PFSK-1 (cell line): ENCODE measurements around the gene TTLL12.

ENCODE experiments used
- FOXP2 ChIP-seq: optimal IDR thresholded peaks from 2 replicates; pipeline ENCODE3; 2011; ENCODE audit warnings: borderline replicate concordance, control low read depth, inconsistent platforms; ENCODE audit not compliant: insufficient read depth; ENCODE audit errors: extremely low read length, extremely low read depth
- POLR2AphosphoS5 ChIP-seq: IDR thresholded peaks from 2 replicates; pipeline ENCODE4 v1.6.1; 2012; ENCODE audit warnings: low read depth, mild to moderate bottlenecking, control low read depth, low read length, moderate library complexity
- SIN3A ChIP-seq: IDR thresholded peaks from 2 replicates; pipeline ENCODE4 v1.6.1; 2012; ENCODE audit warnings: mild to moderate bottlenecking, low read length, moderate library complexity, borderline replicate concordance; ENCODE audit not compliant: insufficient read depth
- TAF1 ChIP-seq: IDR thresholded peaks from 2 replicates; pipeline ENCODE4 v1.6.1; 2012; ENCODE audit warnings: low read length, control low read depth, borderline replicate concordance; ENCODE audit not compliant: insufficient read depth
- TF ChIP-seq, protein P1 (sequence below), 2 experiments: IDR thresholded peaks; 2 replicates each; pipeline versions ENCODE4 v1.6.1 to v1.8.0; 2011 to 2012; ENCODE audit warnings: low read depth in 2 of 2, low read length in 2 of 2, control low read depth in 1 of 2, inconsistent platforms in 1 of 2, mild to moderate bottlenecking in 1 of 2, moderate library complexity in 1 of 2; ENCODE audit not compliant: insufficient read depth in 1 of 2

DNA sequence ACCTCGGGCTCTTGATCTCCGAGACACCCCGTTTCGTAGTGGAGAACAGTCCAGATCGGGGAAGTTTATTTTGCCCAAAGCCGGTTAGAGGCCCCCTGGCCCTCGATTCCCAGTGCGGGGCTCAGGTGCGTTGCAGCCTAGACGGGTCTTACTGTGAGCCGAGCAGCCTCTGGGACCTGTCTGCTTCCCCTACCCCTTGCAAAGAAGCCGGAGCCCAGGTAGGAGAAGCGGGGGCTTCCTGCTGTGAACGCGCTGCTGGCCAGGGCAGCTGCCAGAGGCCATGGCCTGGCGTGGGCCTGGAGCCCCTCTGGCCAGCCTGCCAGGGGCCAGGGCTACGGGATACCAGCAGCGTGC lies 35.0 kb downstream of the TTLL12 start:
- TF ChIP-seq, protein P1, sequence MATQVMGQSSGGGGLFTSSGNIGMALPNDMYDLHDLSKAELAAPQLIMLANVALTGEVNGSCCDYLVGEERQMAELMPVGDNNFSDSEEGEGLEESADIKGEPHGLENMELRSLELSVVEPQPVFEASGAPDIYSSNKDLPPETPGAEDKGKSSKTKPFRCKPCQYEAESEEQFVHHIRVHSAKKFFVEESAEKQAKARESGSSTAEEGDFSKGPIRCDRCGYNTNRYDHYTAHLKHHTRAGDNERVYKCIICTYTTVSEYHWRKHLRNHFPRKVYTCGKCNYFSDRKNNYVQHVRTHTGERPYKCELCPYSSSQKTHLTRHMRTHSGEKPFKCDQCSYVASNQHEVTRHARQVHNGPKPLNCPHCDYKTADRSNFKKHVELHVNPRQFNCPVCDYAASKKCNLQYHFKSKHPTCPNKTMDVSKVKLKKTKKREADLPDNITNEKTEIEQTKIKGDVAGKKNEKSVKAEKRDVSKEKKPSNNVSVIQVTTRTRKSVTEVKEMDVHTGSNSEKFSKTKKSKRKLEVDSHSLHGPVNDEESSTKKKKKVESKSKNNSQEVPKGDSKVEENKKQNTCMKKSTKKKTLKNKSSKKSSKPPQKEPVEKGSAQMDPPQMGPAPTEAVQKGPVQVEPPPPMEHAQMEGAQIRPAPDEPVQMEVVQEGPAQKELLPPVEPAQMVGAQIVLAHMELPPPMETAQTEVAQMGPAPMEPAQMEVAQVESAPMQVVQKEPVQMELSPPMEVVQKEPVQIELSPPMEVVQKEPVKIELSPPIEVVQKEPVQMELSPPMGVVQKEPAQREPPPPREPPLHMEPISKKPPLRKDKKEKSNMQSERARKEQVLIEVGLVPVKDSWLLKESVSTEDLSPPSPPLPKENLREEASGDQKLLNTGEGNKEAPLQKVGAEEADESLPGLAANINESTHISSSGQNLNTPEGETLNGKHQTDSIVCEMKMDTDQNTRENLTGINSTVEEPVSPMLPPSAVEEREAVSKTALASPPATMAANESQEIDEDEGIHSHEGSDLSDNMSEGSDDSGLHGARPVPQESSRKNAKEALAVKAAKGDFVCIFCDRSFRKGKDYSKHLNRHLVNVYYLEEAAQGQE (IDR thresholded peaks at IDR 0.05; ENCODE audit: insufficient read depth in 1 of 2, low read depth in 2 of 2, low read length in 2 of 2): no peak
- TF ChIP-seq POLR2AphosphoS5: no peak
- TF ChIP-seq SIN3A: no peak
- no peak for TF ChIP-seq TAF1
- no peak for TF ChIP-seq FOXP2
